CD4-positive, alpha-beta T cell treated with Interferon gamma for 1 hour (primary cell): Measurements from ENCODE around the gene DOCK7.
"Not testable (repeated sequence)": the region's sequence is repeated elsewhere in the genome, so short reads cannot be mapped to it uniquely, and the experiment has no call there.

Experiments used
- DNase-seq: peaks from one replicate; pipeline ENCODE4 v3.0.0-alpha.2; 2020

DOCK7 gene

DNA sequence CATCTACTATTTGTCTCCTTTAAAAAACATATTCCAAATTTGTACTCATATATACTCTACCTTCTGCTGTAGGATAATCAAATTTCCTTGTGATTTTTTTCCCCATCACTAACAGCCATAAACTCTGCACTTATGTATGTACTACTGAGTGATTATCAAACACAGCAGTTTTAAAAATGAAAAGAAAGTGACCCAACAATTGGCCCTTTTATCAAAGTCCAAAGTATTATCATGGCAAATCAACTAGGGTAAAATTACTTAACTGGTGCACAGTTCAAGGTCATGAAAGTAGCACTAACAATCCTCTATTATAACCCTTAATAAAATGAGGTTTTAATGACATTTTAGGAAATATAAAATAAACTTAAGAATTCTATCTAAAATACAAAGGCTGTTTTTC lies 79.3 kb downstream of the DOCK7 start:
- DNase-seq: no peak

- no peak for DNase-seq
Observed at GRCh38 chr1:62601457-62601856, 86.7 kb downstream of the DOCK7 start.

- DNase-seq: no peak
Observed at GRCh38 chr1:62599044-62599443, 89.1 kb downstream of the DOCK7 start.

DNA sequence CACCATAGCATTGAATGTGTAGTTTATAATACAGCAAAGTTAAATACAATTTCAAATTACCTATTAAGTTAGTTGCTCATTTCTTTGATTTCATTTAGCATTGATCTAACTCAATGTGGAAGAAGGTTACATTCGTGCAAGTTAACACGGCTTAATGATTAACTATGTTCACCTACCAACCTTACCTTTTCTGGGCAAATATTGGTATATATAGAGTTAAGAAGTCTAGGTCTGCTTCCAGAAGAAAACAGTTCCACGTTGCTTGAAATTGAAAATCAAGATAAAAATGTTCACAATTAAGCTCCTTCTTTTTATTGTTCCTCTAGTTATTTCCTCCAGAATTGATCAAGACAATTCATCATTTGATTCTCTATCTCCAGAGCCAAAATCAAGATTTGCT lies 90.9 kb downstream of the DOCK7 start, which contains the start of gene ANGPTL3:
ANGPTL3 (plus strand) TSS at position 240 of the 400 bp plus-strand sequence; CDS start at position 287, 47 bp downstream.
- DNase-seq: no peak

DNA sequence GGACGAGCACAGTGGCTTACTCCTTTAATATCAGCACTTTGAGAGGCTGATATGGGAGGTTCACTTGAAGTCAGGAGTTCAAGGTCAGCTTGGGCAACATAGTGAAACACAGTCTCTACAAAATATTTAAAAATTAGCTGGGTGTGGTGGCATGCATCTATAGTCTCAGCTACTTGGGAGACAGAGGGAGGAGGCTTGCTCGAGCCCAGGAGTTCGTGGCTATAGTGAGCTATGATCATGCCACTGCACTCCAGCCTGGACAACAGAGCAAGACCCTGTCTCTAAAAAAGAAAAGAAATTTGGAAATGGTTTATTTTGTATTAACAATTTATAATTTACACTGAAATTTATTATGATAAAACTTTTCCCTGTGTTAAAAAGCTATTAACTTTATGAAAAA lies 92.5 kb downstream of the DOCK7 start:
- no peak for DNase-seq

DNA sequence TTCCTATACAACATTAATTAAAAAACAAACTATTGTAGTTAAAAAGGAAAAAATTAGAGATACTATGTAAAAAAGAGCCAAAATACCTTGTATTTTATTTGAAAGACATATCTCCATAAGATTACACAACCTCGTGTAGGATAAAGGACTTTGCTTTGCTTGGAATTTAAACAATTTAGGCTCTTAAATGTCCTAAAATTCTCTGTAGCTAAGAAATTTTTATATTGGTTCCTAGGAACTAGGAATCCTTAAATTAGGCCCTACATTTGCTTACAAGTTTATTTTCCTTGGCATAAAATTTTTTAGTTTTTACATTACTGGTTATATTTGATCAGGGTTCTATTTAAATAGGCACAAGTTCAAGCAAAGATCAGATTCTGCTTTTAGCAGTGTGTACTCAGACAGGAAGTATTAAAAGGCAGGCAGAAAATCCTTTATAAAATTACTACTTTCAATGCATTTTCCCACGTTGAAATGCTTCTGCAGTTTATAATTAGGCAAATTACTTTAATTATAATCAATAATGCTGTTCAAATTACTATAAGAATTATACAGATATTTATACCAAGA lies 94.3 kb downstream of the DOCK7 start:
- no peak for DNase-seq

- no peak for DNase-seq
Observed at GRCh38 chr1:62590970-62591368, 97.2 kb downstream of the DOCK7 start.

DNA sequence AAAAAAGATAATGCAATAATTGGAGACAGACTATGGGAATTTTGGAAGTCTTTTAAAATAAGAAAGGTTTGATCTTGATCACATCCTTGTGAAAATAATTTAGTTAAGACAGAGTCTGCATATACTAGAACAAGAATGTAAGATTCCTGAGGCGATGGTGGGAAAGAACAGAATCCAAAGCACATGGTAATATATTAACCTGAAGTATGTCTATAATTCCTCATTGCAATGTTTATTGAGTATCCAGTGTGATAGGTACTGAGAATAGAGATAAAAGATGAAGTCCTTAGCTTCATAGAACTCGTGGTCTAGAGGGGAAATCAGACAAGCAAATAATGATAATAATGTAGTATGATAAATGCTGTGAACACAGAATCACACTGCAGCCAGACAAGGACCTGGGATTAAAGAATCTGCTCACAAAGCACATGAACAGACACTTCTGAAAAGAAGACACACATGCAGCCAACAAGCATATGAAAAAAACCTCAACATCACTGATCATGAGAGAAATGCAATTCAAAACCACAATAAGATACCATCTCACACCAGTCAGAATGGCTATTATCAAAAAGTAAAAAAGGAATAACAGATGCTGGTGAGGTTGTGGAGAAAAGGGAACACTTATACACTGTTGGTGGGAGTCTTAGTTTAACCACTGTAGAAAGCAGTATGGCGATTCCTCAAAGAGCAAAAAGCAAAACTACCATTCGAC lies 97.8 kb downstream of the DOCK7 start:
- no peak for DNase-seq

- DNase-seq: no peak
Observed at GRCh38 chr1:62589321-62589720, 98.9 kb downstream of the DOCK7 start.

- DNase-seq: no peak
Observed at GRCh38 chr1:62588000-62588399, 100.2 kb downstream of the DOCK7 start.

DNA sequence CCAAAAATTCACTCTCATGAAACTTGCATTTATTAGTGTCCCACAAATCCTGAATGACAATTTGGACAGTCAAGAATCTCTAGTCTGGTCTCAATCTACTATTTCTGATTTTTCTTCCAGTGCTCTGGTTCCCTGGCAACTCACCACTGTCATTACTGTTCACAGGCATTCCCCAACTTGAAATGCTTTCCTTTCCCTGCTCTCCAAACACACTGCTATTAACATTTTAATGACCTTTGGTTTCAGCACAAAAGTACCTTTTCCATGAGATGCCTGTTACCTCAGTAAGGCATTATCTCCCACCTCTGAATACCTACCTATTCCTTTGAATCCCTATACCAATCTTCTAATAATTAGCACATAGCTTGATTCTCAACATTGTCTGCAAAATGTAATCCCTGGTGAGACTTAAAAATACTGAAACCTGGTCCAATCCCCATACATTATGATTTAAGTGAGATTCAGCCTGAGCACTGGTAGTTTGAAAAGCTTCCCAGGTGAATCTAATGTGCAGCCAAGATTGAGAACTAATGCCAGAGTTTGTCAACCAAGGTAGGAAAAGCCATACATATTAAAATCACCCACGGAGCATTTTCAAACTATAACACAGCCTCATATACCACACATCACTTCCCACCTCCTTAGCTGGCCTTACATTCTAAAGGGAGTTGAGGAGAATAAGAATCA lies 102.6 kb downstream of the DOCK7 start:
- no peak for DNase-seq

GRCh38 chr1:62573675-62574074 lies 114.5 kb downstream of the DOCK7 start:
- no peak for DNase-seq

DNA sequence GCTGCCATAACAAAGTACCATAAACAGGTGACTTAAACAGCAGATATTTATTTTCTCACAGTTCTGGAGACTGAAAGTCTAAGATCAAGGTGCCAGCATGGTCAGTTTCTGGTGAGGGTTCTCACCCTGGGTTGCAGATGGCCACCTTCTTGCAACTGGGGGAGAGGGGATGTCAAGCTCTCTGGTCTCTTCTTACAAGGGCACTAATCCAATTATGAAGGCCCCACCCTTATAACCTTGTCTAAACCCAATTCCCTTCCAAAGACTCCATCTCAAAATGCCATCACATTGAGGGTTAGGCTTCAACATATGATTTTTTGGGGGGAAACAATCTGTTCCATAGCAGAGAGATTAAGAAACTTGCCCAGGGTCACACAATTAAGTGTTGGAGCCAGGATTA lies 115.7 kb downstream of the DOCK7 start:
- no peak for DNase-seq

- DNase-seq: not testable (repeated sequence)
Observed at GRCh38 chr1:62571517-62571916, 116.7 kb downstream of the DOCK7 start.

DNA sequence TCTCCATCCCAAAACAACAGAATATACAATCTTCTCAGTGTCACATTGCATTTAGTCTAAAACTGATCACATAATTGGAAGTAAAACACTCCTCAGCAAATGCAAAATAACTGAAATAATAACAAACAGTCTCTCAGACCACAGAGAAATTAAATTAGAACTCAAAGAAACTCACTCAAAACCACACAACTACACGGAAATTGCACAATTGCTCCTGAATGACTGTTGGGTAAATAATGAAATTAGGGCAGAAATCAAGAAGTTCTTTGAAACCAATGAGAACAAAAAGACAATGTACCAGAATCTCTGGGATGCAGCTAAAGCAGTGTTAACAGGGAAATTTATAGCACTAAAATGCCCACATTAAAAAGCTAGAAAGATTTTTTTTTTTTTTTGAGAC lies 120.3 kb downstream of the DOCK7 start:
- not testable (repeated sequence) for DNase-seq

- not testable (repeated sequence) for DNase-seq
Observed at GRCh38 chr1:62567182-62567581, 121.0 kb downstream of the DOCK7 start.

DNA sequence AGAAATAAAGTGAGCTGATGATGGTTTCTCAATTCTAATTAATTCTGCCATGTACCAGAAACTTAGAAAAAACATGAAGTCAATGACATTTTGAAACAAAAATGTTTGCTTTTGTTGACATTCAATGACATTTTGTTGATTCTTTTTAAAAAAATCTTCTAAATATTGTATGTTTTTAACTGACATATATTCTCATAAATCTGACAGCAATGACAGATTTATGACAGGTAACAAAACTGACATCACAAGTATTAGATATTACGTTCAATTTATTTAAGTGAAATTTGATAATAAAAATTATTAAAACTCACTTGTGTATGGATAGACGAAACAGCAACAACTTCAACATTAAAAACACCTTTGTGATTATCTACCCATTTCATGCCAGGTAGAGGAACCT lies 126.9 kb downstream of the DOCK7 start:
- no peak for DNase-seq

- no peak for DNase-seq
Observed at GRCh38 chr1:62544570-62544969, 143.6 kb downstream of the DOCK7 start.

DNA sequence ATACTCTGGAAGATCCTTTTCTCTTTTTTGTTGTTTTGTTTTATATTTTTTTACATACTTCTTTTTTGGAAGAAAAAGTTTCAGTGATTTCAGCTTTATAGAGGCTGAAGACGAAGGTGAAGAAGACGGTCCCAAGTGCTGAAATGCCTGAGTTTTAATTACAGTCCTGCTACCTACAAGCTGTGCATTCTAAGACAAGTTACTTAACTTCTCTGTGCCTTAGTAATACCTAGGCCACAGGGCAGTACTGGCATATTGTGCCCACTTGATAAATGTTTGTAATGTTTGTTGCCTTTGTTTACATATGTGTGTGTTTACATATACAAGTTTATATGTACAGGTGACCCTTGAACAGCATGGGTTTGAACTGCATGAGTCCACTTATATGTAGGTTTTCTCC lies 147.1 kb downstream of the DOCK7 start:
- DNase-seq: no peak

DNA sequence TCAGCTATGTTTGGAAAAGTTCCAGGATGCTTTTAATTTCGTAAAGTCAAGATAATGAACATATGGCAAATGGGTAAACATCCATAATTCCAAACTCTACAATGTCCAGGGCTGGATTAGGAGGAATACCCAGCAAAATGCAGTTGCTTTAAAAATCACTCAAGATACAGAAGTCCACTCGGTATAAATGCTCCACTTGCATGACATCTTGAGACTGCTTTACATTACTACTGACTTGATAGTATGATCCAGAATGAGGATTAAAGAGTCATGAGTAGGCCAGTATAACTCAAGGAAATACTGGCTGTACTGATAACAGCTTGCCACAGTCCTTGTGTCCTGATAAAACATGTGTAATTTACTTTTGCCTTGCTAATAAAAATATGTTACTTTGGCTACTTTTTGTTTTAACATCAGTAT lies 149.1 kb downstream of the DOCK7 start:
- no peak for DNase-seq

DNA sequence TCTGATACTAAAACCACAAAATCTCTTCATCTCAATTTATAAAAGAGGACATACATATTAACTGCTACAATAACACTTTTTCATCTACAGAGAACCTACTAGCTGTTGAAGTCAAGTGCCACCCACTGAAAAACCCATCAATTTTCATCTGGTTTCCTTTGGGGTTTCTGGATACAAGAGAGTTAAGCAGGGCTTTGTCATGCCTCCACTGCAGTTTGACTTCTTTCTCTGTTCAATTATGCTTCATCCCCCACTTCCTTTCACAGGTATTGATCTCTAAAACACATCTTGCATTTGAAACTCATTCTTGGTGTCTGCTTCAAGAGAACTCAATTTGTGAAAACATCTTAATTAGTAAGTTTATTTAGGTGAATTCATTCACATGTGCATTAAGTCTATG lies 151.3 kb downstream of the DOCK7 start:
- no peak for DNase-seq

DNA sequence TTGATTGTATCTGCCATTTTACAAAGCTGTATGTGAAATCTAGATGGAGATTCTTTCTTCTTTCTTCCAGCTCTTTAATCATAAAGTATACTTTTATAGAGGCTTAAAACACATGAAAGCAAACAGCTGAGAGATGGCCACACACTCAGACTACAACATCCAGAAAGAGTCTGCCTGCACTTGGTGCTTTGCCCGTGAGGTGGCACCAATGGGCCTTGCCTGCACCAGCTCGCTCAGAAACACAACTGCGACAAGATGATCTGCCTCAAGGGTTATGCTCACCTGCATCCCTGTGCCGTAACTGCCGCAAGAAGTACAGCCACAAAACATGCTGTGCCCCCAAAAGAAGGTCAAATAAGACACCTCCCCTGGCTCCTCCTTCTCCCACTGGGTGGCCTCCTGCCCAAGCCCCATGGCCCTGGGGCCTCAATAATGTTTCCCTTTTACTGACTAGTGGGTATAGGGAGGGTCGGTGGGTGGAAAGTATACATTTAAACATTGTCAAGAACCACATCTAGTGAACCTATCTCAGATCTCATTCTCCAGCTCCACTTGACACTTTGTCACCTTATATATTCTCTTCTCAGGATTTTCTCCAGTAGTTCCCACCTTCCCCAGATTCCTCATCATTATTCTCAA lies 157.6 kb downstream of the DOCK7 start:
- peak; percentile 1 for DNase-seq

DNA sequence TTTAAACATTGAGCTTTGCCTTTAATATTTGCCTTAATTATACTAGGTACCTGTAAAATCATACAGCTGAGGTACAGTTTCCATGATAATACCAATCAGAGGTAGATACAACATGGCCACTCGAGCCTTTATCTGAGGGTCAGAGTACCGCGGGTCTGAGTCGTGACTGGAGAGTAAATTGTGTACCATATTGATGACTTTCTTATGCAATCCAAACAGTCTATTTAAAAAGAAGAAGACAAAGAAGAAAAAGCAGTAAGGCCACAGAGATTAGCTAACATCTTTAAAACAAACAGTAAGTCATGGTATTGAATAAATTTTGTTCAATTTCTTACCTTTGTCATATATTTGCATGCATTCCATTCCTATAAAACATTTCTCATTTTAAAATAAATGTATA lies 159.0 kb downstream of the DOCK7 start:
- DNase-seq: no peak

GRCh38 chr1:62528015-62528414 lies 160.2 kb downstream of the DOCK7 start:
- DNase-seq: peak; percentile 57
